GM19372 (cell line): ENCODE measurements around the gene ELK1.
"Not testable (repeated sequence)": the region's sequence is repeated elsewhere in the genome, so short reads cannot be mapped to it uniquely, and the experiment has no call there.

ENCODE experiments used
- ATAC-seq: cut with Tn5 transposase; IDR thresholded peaks from one replicate; pipeline ENCODE4 v1.9.1; 2021; ENCODE audit warnings: mild to moderate bottlenecking, low read depth, moderate library complexity; ENCODE audit not compliant: unreplicated experiment

Gene ELK1

GRCh38 chrX:47650164-47651042 lies at the start of gene ELK1:
Gene ELK1 (minus strand): TSS chrX:47650563. CDS start chrX:47641441, 9,122 bp downstream.
- ATAC-seq = peak; percentile 85

GRCh38 chrX:47697181-47697580 lies 46.8 kb upstream of the ELK1 start:
- ATAC-seq = no peak

- ATAC-seq = no peak
Measured at GRCh38 chrX:47690175-47690574, 39.8 kb upstream of the ELK1 start.

- ATAC-seq = no peak
Measured at GRCh38 chrX:47687263-47687662, 36.9 kb upstream of the ELK1 start.

GRCh38 chrX:47683829-47684205 lies 33.5 kb upstream of the ELK1 start:
- no peak for ATAC-seq

GRCh38 chrX:47683184-47683828 lies 32.9 kb upstream of the ELK1 start:
- ATAC-seq = no peak

- ATAC-seq = not testable (repeated sequence)
Measured at GRCh38 chrX:47675959-47676859, 25.8 kb upstream of the ELK1 start.

- no peak for ATAC-seq
Measured at GRCh38 chrX:47674776-47675175, 24.4 kb upstream of the ELK1 start.

- not testable (repeated sequence) for ATAC-seq
Measured at GRCh38 chrX:47665797-47666196, 15.4 kb upstream of the ELK1 start.

- no peak for ATAC-seq
Measured at GRCh38 chrX:47664737-47665136, 14.4 kb upstream of the ELK1 start.

GRCh38 chrX:47662144-47662657 lies 11.8 kb upstream of the ELK1 start:
- no peak for ATAC-seq

GRCh38 chrX:47661539-47661938 lies 11.2 kb upstream of the ELK1 start:
- no peak for ATAC-seq

- ATAC-seq = no peak
Measured at GRCh38 chrX:47659421-47659726, 9.0 kb upstream of the ELK1 start.

- ATAC-seq = peak; percentile 76
Measured at GRCh38 chrX:47658684-47659420, 8.5 kb upstream of the ELK1 start, which contains the start of gene UXT. Gene UXT (minus strand): TSS chrX:47659180. CDS start chrX:47658927, 253 bp downstream.

GRCh38 chrX:47658301-47658683 lies 7.9 kb upstream of the ELK1 start:
- no peak for ATAC-seq

GRCh38 chrX:47651043-47651905 lies 911 bp upstream of the ELK1 start:
- no peak for ATAC-seq

GRCh38 chrX:47649781-47650163 lies 591 bp downstream of the ELK1 start:
- ATAC-seq = no peak

- no peak for ATAC-seq
Measured at GRCh38 chrX:47649271-47649670, 1.1 kb downstream of the ELK1 start.

- ATAC-seq = no peak
Measured at GRCh38 chrX:47648376-47648775, 2.0 kb downstream of the ELK1 start.
